Stimulated activated CD8-positive, alpha-beta memory T cell treated with anti-CD3 and anti-CD28 coated beads, Interleukin-15, amount 100 ng/mL, for 1 hour (primary cell): ENCODE results near the gene PROB1.
"Not testable (repeated sequence)": the region's sequence is repeated elsewhere in the genome, so short reads cannot be mapped to it uniquely, and the experiment has no call there.

ENCODE experiments used
- DNase-seq: peaks from one replicate; pipeline ENCODE4 v3.0.0-alpha.2; 2020; ENCODE audit warnings: low read depth

PROB1 gene

GRCh38 chr5:139392324-139392677, 2.6 kb downstream of the PROB1 start:
- no peak for DNase-seq

DNA sequence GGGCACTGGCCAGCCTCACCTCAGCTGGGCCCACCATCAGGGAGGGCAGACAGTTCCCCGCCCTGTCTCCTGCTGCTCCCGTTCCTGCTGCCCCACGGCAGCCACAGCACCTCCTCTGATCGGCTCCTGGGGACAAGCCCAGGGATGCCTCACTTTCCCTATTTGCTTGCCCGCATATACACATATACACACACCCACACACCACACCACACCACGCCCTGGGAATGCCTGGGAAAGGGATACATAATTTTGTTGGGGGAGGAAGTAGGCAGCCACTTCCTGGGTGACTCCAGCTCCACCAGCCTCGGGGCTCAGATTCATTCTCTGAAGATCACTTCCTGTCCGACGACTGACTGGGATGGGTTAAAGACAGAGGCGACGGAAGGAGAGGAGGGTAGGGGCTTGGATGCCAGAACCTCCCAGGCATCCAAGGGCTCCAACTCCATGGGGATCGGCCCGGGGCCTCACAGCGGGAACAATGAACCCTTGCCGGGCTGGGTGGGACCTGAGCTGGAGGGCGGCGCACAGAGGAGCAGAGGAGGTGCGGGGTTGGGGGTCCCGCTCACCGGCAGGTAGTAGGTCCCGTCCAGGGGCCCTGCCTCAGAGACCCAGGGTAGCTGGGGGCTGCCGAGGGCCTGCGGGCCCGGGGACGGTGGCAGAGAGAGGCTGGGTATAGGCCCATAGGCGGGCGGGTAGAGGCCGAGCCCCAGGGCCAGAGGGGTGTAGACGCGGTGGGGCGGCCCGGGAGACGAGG, 3.2 kb downstream of the PROB1 start:
- no peak for DNase-seq

DNA sequence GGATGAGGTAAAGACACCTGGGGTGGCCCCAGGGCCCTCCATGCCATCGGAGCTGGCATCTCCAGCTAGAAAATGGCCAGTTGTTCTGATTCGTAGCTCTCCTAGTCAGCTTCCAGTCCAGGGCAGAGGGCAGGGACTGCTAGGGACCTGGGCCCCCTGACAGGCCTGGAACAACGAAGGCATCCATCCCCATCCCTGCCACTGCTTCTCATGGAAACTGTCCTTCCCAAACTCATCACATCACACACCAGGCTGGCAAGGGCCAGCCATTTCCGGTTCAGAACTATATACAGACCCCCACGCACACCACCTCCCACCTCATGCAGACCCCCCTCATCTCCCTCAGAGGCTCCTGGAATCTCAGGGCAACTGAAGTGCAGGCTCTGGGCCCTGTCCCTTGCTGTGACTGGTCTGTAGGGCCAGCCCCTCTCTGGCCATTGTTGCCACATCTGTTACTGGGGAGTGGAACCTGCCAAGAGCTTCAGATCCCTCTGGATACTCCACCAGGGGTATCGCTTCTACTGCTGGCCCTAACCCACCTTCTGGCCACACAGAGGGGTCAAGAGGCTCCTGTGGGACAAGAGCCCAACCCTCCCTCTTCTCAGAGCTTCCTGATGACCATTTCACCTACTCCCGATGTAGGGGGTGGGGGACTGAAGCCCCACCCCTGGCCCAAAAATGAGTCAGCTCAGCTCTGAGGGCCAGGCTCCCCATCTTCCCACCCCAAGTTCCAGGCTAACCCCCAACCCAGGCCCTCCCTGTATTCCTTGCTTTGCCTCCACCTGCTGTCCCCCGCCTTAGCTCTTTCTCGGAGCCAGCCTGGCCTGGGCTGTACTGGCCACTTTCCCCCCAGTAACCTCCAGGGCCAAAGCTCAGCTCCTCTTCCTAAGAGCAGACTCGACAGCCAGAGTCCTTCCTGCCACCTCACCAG, 4.0 kb downstream of the PROB1 start:
- no peak for DNase-seq

- DNase-seq: no peak
Observed at GRCh38 chr5:139389701-139390638, 4.9 kb downstream of the PROB1 start, which contains the start of gene MZB1. TSS of gene MZB1 (minus strand) at chr5:139389913. CDS start at chr5:139389856, 57 bp downstream.

DNA sequence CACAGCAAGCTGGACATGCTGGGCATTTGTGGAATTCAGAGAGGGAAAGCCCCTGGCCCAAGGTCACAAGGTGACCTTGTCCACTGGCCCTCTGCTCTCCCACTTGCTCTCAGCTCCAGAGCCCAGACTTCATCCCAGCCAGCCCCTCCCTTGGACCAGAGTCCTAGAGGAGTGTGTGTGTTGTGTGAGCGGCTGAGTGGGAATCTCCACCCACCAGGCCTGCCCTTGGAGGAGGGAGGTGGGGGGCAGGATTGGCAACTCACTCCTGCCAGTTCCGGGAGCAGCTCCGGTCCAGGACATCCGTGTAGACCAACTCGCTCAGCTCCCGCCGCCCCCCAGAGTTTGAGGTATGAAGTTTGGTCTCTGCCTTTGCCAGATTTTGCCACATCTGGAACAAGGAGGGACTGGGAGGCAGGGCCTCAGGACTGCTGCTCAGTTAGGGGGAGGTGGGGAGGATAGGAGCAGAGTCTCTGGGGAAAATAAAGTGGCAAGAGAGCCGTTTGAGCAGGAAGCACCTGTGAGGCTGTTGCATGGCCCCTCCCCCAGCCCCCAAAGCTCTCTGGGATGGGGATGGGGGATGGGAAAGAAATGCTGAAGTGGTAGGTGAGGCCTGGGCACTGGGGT, 6.6 kb downstream of the PROB1 start:
- no peak for DNase-seq

- no peak for DNase-seq
Observed at GRCh38 chr5:139387611-139388197, 7.2 kb downstream of the PROB1 start.

- DNase-seq: not testable (repeated sequence)
Observed at GRCh38 chr5:139386956-139387355, 7.9 kb downstream of the PROB1 start.

GRCh38 chr5:139386050-139386438, 8.9 kb downstream of the PROB1 start:
- no peak for DNase-seq

GRCh38 chr5:139385061-139386049, 9.5 kb downstream of the PROB1 start:
- no peak for DNase-seq

DNA sequence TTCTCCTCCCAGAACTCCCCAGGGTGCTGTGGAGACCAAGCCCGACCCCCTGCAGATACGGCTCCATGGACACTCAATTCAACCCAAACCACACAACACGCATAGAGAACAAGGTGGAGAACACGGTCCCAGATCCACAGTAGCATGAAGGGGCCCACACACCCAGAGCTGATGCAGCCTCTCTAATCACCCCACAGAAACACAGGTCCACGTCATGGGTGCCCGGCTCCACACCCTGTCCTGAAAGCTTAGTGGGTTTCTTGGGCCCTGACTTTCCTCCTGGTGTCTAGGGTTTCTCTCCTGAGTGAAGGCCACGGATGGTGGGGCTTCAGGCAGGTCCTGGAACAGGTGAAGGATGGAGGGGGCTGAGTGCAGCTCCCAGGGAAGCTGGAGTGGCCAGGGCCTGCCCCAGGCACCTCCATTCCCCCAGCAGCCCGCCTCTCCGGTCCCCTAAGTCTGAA, 10.3 kb downstream of the PROB1 start:
- no peak for DNase-seq

DNA sequence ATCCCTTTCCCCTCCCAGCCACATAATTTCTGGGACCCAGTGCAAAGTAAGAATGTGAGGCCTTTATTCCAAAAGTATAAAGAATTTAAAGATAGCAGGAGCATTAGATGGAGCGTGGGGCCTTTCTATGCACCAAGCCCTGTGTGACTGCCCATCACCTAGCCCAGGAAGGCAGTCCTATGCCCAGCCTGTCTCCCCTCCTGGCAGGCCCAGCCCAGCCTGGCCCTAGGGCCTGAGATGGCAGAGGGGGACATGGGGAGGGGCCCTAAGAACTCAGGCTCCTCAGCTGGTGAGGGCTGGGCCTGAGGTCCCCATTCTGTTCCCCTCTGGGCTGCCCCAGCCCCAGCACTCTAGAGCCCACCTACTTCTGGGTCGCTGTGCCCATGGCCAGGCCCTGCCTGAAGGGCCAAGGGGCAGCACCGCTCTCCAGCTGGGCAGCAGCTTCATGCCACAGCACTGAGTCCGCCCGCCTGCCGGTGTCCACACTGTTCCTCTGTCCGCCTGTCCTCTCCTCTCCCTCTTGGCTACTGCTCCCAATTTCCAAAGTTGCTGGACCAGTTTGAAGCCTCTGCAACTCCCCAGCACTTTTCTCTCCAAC, 10.8 kb downstream of the PROB1 start:
- DNase-seq: no peak

GRCh38 chr5:139383275-139383992, 11.5 kb downstream of the PROB1 start, which contains the start of gene SLC23A1:
TSS of gene SLC23A1 (minus strand) at chr5:139383297. CDS start at chr5:139383253, 44 bp downstream.
- no peak for DNase-seq

- no peak for DNase-seq
Observed at GRCh38 chr5:139382807-139383206, 12.1 kb downstream of the PROB1 start.

DNA sequence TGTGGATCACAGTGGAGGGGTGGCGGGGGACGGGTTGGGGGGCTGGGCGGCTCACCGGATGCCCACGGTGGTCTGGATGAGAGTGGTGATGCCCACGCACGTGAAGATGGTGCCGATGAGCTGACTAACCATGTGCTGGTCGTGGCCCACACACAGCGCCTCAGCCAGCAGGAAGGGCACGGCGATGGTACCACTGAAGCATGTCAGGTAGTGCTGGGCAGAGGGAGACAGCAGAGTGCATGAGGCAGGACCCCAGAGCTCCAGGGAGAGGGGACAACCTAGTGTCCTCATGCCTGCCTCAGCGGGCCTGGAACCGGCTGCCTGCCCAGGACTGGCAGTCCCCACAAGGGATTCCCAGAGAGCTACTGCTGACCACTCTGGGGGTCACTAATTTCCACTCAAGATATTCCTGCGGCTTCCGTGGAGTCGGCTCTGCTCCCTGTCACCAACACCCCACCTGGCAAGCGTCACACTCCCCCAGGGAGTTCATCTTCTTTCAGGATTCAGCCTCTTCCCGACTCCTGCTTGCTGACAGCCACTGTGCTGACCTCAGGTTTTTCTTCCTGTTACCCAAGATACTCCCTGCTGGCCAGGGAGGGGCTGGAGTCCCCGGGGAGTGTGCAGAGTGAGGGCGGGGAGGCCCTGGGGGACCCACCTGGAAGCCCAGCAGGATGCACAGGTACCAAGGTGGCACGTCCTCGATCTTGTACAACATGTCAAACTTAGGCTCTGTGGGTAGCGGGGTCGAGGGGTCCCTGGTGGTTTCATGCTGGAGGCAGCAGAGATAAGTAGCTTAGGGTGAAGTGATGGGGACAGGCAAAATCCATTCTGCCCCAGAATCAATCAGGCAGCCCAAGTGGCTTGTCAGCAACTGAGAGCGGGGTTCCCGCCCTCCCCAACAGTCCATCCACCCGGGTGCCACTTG, 12.8 kb downstream of the PROB1 start:
- no peak for DNase-seq

- DNase-seq: no peak
Observed at GRCh38 chr5:139379626-139380449, 15.1 kb downstream of the PROB1 start.

DNA sequence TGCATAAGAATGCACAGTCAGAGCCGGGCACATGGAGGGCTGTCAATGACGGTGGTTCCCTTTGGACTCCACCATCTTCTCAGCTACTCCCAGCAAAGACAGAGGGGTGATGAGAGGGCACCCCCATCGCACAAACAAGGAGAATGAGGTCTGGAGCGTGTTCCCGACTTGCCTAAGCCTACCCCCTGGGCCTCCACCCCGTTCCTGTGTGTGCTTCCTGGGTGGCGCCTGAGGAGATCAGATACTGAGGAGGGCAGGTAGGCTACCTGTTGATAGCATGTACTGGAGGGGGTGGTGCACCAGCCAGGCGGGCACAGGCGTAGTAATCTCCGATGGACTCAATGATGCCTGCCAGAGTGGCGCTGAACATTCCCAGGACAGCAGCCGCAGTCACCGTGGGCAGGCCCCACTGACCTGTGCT, 16.0 kb downstream of the PROB1 start:
- no peak for DNase-seq
